Activated CD8-positive, alpha-beta memory T cell treated with anti-CD3 and anti-CD28 coated beads, Interleukin-2, amount 50 U/mL, for 1 hour (primary cell): Measurements from ENCODE around the gene RAB3GAP2.
"Not testable (repeated sequence)": the region's sequence is repeated elsewhere in the genome, so short reads cannot be mapped to it uniquely, and the experiment has no call there.

Experiments used
- DNase-seq: peaks from one replicate; pipeline ENCODE4 v3.0.0-alpha.2; 2020; ENCODE audit errors: extremely low read depth

RAB3GAP2 gene

DNA sequence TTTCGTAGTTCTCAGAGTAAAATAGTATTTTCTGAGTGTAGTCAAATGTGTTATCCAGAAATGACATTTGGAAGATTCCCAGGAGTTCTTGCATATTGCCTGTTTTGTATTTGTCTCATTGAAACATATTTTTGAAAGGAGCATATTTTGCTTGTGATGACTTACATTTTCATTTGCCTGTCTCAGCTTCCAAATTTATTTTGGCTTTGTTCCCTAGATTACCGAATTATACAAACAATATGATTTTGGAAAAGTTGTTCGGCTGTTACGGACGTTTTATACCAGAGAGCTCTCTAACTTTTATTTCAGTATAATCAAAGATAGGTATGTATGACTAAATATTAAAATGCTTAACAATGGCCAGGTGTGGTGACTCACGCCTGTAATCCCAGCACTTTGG is 132.3 kb downstream of the RAB3GAP2 start:
- DNase-seq: no peak

DNA sequence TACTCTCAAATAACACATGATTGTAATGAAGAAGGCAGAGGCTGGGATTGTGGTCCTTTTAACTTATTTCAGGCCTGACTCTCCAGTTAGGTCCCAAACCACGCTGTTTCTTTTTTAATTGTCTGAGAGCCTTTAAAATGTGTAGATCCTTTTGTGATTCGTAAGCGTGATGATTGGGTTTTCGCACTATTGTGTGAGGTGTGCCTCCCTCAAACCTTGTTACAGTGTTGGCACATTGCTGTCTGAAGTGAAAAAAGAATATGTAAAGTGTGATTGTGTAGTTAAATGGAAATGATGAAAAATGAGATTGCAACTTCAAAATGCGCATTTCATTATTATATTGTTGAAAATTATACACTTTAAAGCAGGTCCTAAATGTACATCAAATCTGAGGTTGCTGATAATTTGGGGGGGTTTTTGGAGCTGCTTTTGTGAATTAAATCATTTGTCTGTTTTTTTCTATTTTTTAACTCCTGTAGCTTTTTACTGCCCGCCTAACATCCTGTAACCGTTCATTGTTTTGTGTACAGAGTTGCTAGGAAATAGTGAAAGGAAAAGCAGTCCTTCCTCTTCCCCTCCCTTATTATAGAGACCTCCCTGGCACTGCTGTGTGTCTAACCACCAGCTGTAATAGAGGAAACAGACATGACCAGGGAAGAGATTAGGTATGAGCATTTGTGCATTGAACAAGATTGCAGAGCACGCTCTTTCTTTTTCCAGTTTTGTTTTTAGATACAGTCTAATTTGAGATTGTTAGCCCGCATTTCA is 135.1 kb downstream of the RAB3GAP2 start:
- DNase-seq: no peak

DNA sequence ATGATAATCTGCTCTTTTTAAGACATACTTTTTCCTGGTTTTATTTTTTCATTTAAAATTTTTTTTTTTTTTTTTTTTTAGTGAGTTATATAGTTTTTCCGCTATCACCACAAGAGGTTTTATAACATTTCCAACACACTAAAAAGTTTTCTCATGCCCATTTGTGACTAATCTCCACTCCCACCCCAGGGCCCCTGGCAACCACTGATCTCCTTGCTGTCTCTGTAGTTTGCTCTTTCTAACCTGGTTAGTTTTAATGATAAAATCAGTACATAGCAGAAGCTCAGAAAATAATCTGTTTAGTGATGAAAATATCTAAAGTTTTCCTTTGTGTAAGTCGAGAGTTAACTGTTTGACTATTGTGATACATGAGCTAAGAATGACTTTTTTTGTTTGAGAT is 136.5 kb downstream of the RAB3GAP2 start:
- no peak for DNase-seq

DNA sequence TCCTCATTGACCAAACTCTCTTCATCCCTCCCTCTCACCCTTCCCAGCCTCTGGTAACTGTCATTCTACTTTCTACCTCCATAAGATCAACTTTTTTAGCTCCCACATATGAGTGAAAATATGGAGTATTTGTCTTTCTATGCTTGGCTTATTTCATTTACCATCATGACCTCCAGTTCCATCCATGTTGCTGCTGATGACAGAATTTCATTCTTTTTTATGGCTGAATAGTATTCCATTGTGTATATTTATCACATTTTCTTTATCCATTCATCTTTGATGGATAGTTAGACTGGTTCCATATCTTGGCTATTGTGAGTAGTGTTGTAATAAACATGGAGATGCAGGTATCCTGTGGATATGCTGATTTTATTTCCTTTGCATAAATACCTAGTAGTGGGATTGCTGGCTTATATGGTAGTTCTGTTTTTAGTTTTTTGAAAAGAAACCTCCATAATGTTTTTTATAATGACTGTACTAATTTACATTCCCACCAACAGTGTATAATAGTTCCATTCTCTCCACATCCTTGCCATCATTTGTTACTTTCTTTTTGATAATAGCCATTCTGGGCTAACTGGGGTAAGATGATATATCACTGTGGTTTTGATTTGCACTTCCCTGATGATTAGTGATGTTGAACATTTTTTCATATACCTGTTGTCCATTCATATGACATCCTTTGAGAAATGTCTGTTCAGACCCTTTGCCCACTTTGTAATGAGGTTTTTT is 142.6 kb downstream of the RAB3GAP2 start:
- DNase-seq: no peak

DNA sequence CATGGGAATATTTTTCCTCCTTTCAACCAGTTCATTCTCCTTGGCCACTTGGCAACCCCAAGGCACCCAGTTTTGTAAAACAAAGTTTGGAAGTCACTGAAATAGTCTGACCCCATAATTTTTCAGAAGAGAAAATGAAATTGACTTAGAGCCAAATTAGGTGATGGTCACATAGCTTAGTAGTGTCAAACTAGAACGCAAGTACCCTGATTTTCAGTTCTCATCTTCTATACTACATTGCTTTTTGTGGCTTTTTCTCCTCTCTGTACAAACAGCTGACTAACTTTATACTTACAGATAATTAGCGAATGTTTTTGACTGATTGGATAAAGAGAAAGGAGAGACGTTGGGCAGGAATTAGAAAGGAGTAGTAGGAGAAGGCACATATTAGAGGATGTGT is 145.2 kb downstream of the RAB3GAP2 start:
- no peak for DNase-seq

DNA sequence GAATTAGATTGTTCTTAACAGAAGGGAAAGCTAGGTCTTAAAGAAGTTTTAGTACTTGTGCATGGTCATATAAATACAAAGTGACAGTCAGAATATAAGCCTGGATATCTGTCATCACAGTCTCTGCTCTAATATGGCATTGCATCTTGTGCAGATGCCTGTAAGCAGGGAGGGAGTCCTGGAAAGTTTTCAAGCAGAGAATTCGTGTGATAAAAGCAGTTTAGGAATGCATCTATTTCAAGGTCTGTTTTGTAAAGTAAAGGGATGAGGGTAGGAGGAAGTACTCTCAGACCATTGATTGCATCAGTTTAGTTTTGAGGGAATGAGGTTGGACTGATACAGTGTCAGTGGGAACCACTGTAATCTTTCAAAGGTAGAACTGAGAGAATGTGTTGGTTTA is 147.7 kb downstream of the RAB3GAP2 start:
- no peak for DNase-seq

DNA sequence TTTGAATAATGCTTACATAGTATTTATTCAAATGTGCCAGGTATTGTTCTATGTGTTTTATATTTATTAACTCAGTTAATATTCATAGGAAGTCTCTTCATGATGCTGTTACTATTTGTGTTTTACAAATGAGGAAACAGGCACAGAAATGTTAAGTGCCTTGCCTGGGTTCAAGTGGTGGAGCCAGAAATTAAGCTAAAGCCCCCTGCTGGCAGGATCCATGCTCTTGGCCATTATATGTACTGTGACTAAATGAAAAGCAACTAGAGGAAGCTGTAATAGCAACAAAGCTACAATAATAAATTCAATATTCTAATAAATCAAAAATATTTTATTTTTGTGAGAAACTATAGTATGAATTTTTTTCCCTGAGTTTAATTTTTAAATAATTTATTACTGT is 148.4 kb downstream of the RAB3GAP2 start:
- no peak for DNase-seq

DNA sequence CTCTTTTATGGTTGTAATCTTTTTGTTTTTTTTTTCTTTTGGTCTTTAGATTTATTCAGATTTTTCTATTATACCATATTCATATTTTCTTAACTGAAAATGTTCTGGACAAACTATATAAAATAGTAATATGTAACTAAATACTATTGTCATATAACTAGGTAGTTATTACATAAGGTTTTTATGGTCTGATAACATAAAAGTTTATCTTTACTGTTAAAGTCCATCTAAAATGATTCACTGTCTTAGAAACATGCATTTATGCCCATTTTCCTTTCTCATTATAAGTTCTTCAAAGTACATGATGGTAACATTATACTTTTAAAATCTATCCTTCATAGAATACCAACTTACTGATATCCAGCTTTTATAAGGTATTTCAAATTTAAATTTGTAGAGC is 149.2 kb downstream of the RAB3GAP2 start:
- no peak for DNase-seq

DNA sequence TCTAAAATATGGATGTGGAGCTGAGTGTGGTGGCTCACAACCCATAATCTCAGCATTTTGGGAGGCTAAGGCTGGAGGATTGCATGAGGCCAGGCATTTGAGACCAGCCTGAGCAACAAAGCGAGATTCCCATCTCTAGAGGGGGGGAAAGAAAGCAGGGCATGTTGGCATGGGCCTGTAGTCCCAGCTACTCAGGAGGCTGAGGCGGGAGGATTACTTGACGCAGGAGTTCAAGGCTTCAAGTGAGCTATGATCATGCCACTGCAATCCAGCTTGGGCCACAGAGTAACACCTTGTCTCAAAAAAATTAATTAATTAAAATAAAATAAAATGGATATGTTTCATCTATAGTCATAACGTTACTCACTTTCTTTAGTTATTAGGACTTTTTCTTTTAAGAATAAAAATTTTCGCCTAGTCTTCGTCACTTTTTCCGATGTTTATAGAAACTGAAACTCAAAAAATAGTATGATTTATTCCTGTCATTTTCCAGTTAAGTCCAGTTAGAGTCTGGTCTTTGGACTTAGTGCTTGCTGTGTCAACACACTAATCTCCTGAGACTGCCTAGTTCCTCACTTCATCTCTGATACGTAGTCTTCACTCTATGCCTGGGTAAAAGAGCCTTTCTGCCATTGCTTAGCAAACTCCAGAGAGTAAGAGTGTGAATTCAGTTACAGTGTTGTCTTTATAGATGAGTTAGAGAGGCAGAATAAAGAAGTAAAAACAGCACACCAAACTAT is 150.3 kb downstream of the RAB3GAP2 start:
- DNase-seq: no peak

DNA sequence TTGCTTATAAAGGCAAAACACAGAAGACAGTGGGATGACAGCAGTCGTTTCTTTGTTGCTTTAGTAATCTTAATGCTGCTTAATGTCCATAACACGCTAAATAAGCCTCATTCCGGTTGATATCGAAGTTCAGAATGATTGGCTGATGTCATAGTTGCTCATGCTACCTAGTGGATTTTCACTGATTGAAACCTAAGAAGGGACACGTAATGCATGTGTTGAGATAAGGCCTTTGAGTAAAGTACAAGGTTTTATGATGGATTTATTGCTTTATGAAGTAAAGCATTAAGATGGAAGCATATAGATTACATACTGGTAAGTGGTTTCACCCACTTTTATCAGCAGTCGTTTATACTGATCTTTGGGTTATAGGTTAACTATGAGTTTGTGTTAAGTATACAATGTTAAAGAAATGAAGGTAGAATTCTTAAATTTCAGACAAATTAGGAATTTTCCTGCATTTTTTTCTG is 153.2 kb downstream of the RAB3GAP2 start:
- no peak for DNase-seq

DNA sequence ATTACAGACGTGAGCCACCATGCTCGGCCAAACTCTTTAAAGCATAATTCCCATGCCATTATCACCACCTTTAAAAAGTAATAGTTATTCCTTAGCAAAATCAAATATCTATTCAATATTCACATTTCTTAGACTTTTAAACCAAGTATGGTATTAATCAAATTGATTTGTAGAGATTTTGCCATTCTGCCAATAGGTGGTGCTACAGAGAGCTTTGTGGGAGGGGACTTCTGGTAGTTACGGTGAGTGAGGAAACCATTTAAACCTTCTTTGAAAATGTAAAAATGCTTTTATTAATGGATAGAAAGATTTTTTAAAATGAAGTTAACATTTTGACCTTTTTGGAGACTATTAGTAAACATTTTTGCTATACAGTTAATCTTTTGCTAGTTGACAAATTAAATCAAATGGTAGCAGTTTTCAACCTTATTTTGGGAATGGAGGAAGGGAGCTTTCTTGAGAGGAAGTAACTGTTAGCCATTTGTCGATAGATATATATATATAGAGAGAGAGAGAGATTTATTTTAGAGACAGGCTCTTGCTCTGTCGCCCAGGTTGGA is 159.0 kb downstream of the RAB3GAP2 start:
- no peak for DNase-seq

DNA sequence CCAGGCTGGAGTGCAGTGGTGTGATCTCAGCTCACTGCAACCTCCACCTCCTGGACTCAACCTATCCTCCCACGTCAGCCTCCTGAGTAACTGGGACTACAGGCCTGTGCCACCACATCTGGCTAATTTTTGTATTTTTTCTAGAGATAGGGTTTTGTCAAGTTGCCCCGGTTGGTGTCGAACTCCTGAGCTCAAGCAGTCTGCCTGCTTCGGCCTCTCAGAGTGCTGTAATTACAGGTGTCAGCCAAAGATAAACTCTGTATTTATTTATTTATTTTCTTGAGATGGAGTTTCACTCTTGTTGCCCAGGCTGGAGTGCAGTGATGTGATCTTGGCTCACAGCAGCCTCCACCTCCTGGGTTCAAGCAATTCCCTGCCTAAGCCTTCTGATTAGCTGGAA is 159.7 kb downstream of the RAB3GAP2 start:
- DNase-seq: not testable (repeated sequence)

DNA sequence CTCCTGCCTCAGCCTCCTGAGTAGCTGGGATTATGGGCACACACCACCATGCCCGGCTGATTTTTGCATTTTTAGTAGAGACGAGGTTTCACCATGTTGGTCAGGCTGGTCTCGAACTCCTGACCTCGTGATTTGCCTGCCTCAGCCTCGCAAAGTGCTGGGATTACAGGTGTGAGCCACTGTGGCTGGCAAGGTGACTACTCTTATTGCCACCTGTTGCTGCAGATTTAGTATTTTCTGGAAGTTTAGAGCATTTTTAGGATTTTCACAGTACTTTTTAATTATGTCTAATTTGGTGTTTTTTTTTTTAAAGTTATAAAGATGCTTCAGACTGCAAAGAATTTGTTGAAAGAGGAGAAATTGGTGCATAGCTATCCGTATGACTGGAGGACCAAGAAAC is 161.8 kb downstream of the RAB3GAP2 start:
- DNase-seq: not testable (repeated sequence)

DNA sequence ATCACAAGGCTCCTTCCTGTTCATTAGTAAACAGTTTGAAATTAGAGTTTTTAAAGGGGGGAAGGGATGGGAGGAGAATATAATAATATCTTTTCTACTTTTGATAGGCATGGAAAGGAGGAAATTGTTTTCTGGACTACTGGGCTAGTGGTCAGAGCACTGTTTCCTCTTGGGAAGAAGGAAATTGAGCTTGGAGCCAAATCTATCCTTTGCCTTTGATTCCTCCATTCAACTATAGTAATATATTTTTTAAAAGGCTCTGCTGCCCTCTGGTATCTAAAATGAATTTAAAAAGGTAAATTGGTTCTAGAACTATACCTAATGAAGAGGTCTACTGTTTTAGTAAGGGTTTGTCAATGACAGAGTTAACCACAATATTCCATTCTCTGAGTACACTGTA is 172.4 kb downstream of the RAB3GAP2 start:
- DNase-seq: no peak
